ENCODE data around the gene CCDC74B.
"Not testable (repeated sequence)": the region's sequence is repeated elsewhere in the genome, so short reads cannot be mapped to it uniquely, and the experiment has no call there.

Gene CCDC74B

GRCh38 chr2:130166611-130167010 is 21.7 kb upstream of the CCDC74B start:
- DNase-seq (ENCODE audit: low spot score), result not testable (repeated sequence)

DNA sequence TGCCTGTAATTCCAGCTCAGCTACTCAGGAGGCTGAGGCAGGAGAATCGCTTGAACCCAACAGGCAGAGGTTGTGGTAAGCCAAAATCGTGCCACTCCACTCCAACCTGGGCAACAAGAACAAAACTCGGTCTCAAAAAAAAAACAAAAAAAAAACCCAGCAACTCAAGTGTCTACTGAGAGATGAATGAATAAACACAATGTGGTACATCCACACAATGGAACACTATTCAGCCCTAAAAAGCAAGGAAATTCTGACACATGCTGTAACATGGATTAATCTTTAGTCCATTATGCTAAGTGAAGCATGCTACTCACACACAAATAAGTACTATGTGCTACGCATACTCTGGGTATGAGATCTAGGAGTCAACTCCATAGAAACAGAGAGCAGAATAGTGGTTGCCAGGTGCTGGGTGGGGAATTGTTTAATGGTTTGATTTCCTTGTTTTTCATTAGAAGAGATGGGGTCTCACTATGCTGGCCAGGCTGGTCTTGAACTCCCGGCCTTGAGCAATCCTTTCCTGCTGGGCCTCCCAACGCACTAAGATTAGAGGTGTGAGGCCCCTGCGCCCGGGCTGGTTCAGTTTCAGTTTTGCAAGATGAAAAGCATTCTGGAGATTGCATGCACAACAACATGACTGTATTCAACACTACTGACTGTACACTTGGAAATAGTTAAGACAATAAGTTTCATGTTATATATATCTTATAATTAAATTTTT is 20.5 kb upstream of the CCDC74B start:
- no peak for DNase-seq (ENCODE audit: low spot score)

DNA sequence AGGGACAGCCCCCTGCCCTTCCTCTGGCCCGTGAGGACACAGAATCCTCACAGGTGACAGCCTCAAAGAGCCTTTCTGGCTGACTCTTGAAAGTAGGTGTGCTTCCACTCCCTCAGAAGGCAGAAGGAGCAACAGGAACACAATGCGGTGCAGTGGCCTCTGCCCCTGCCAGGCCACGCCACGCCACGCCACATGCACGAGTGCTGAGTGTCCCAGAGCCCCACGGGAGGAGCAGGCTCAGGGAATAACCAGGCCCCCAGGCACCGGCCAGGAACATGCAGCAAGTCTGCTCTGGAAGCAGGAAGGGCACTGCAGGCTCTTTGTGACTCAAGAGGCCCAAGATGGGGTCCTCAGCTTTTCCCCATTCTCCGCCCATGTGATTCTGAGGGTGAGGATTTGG is 18.1 kb upstream of the CCDC74B start:
- DNase-seq (ENCODE audit: low spot score), result no peak

DNA sequence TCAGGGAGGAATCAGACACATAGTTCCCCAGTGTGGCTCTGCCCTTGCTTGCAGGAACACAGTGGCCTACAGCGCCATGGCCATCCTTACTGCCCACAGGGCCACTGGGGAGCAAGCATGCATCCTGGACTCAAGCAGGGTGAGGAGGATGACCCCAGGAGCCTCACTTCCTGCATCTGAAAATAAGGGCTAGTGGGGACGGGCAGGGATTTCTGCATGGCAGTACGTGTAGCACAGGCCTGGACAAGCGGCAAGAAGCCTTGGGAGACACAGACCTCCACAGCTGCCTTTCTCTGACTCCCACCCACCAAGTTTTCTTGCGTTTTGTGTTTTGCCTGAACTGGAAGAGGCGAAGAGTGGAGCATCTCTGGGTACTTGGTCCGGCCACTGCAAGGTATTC is 17.6 kb upstream of the CCDC74B start:
- not testable (repeated sequence) for DNase-seq (ENCODE audit: low spot score)

DNA sequence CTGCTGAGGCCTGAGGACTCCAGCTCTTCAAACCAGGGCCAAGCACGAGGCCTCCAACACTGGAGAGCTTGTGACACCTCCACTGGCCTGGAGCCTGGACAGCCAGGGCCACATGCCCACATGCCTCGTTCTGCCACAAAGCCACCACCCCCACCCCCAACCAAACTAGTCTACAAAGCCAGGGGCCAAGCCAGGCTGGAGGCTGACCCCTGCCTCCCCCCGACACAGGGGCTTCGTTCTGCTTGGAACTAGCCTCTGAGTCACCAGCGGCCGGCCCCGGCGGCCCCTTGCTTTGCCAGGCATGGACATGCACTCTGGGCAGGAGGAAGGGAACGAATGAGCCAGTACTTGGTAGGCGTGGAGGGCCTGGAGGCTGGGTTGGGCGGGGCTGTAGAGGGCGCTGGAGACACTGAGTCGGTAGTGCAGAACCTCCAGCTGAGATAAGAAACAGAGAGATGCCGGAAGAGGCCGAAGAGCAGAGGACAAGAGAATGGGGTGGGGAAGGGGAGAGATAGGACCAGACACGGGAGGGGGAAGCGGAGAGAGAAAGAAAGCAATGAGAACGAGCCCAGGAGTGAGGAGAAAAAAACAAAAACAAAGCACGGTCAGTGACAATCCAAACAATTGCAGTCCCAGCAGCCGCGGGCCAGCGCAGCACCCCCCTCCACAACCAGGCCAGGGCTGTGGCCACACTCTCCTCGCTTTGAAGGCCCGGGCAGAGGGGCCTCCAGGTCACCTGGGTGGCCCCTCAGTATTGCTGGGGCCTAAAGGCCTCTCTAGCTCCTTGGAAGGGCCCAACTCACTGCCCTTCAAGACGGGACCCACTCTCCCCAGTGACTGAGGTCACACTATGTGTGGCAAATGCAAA is 16.2 kb upstream of the CCDC74B start:
- not testable (repeated sequence) for DNase-seq (ENCODE audit: low spot score)

GRCh38 chr2:130160131-130160530 is 15.2 kb upstream of the CCDC74B start:
- no peak for DNase-seq (ENCODE audit: low spot score)

DNA sequence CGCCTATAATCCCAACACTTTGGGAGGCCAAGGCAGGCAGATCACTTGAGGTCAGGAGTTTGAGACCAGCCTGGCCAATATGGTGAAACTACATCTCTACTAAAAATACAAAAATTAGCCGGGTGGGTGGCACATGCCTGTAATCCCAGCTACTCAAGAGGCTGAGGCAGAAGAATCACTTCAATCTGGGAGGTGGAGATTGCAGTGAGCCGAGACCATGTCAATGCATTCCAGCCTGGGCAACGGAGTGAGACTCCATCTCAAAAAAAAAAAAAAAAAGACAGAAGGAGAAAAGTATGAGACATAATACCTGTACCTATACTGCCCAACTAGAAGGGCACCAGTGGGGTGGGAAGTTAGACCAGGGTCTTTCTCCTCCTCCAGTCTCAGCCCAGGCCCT is 14.5 kb upstream of the CCDC74B start:
- DNase-seq (ENCODE audit: low spot score), result not testable (repeated sequence)

DNA sequence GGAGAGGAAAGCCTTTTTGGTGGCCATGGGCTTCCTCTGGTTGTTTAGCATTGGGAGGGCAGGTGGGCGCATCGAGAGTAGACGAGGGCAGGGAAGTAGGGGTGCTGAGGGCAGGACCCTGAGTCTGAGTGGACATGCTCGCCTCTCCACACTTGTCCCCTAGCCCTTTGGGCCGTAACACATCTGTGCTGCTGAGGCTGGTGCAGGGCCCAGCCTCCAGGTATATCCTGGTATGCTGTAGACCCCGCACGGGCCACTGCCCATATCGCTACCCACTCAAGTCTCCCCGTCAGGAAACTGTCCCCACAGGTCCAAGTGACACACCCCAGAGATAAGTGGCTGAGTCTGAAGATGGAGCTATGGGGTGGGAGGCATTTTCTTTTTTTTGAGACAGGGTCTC is 13.7 kb upstream of the CCDC74B start:
- no peak for DNase-seq (ENCODE audit: low spot score)

DNA sequence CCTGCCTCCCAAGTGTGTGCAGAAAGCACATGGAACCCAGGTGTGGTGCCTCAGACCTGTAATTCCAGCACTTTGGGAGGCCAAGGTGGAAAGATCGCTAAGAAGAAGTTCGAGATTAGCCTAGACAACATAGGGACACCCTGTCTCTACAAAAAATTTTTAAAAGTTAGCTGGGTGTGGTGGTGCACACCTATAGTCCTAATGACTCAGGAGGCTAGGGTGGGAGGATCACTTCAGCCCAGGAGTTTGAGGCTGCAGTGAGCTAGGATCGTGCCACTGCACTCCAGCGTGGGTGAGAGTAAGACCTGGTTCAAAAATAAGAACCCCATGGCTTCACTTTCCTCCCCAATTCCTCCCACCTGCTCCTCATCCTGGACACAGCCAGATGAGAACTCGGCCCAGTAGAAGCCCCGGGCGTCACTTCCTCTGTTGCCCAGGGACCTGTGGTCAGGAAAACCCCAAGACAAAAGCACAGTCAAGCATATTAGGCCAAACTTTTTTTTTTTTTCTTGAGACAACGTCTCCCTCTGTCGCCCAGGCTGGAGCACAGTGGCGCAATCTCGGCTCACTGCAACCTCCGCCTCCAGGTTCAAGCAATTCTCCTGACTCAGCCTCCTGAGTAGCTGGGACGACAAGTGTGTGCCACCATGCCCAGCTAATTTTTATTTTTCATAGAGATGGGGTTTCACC is 13.1 kb upstream of the CCDC74B start:
- DNase-seq (ENCODE audit: low spot score), result not testable (repeated sequence)

DNA sequence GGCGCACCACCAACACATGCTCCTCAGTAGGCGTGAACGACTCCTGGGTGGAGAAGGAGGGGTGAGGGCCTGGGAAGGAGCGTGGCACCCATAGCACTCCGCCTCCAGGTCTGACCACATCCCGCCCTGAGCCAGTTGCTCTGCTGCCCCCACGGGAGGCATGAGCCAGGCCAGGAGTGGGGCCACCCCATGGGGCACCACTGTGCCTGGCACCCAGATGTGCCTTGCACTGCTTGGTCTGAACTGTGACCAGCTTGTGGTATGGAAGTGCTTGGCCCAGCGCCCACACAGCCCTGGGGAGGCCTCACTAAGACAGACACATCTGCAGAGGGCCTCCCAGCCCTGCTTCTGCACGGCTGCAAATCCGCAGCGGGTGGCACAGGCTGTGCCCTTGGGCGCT is 12.4 kb upstream of the CCDC74B start:
- not testable (repeated sequence) for DNase-seq (ENCODE audit: low spot score)

DNA sequence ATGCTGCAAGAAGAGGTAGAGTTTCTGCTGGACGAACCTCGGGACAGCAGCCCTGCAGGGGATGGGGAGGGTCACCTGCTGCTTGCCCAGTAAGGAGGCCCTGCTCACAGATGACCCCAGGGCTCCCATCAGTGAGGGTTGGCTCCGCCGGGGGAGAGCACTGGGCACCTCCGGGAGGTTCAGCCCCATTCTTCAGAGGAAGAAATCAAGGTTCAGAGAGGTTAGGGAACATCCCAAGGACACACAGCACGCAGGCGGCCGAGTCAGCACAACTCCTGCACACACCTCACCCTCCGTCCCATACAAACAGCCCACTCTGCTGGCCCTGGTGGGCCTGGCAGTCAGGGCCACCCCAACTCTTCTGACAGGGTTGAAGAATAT is 11.7 kb upstream of the CCDC74B start:
- DNase-seq (ENCODE audit: low spot score), result no peak

DNA sequence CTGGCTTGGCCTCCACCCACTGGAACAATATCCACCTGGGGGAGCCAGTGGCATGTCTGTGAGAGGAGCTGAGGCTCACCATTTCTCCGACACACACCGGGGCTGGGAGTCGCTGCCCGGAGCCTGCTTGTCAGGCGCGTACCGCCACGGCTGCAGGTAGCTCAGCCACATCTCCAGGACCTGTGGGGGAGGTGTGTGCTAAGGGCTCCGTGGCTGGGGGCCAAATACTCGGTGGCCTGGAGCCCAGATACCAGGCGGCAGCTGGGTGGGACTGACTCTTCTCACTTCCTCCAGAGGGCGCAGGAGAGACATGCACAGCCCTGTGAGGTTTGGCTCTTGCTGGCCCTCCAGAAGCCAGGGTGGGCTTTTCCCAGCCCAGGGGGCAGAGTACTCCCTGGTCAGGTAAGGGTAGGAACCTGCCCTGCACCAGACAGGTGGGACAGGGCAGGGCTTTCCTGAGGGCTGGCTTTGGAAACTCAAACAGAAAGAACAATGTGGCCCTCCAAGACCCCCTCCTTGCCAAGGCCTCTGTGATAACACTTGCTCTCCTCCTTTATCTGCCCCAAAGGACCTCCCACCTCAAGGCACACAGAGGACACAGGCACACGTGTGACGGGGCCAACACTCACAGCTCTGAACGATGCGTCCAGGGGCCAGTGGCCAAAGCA is 11.2 kb upstream of the CCDC74B start:
- peak; percentile 7 for DNase-seq (ENCODE audit: low spot score)

DNA sequence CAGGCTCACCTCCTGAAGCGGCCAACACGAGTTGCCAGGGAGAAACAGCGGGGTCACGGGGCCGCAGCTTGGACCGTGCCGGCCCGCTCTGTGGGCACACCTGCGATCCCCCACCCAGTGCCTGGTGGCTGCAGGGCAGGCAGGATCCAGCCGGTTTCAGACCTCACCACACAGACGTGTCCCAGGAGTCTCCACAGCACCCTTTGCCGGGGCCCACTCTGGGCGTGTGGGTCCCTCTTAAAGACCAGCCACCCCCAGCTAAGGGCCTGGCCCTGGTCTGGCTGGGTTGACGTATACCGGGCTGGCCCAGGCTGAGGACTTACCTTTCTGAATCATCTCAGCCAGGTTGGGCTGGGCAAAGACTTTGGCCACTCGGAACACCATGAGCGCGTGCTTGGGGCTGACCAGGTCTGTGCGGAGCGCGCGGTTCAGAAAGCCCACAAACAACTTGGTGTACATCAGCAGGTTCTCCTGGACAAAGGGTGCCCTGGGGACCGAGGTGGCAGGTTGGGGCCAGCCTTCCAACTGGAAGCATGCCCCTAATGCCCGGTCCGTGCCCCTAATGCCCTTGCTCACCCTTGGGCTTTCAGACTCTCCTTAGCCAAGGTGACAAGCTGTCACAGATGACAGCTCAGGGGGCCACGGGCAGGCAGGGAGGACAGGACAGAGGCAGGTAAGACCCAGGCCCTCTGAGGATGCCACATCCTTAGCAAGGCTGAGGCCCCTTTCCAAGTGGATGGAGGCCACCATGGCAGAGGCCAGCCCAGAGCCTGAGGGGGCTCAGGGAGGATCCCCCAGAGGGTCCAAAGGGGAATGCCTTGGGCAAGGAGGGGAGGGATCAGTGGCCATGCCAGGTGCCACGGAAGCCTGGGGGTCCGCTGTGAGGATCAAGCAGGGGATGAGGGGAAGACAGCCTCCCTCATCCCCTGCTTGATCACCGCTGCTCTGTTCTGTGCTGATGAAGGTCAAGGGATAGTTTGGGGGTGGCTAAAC is 10.2 kb upstream of the CCDC74B start:
- no peak for DNase-seq (ENCODE audit: low spot score)

- DNase-seq (ENCODE audit: low spot score), result not testable (repeated sequence)
Observed at GRCh38 chr2:130154423-130154770, 9.5 kb upstream of the CCDC74B start.

DNA sequence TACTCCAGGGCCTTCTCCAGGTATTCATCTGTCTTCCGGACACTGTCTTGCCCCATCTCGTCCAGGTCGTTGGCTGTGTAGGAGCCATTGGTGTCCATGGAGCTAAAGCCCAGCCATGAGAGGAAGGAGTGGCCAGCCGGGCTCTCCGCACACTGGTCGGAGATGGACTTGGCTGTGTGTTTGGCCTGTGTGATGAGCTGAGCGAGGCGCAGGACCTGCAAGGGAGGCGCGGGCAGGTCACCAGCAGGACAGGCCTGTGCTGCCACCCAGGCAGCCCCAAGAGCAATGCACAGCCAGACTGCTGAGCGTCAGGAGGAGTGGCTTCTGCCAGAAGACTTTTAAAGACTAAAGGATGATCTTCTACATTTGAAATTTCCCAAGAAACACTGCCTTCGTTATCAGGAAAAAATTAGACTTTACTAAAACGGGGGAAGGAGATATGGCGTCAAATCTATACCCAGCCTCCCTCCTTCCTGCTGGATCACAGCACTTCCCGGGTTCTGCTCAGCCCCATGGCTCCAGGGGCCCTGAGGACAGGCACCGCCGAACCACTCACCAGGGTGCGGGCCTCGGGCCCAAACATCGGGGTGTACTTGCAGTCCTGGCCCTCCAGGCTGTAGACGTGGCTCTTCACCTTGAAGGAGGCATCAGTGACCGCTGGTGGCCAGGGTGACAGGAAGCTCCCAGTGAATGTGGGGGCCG is 9.0 kb upstream of the CCDC74B start:
- not testable (repeated sequence) for DNase-seq (ENCODE audit: low spot score)

DNA sequence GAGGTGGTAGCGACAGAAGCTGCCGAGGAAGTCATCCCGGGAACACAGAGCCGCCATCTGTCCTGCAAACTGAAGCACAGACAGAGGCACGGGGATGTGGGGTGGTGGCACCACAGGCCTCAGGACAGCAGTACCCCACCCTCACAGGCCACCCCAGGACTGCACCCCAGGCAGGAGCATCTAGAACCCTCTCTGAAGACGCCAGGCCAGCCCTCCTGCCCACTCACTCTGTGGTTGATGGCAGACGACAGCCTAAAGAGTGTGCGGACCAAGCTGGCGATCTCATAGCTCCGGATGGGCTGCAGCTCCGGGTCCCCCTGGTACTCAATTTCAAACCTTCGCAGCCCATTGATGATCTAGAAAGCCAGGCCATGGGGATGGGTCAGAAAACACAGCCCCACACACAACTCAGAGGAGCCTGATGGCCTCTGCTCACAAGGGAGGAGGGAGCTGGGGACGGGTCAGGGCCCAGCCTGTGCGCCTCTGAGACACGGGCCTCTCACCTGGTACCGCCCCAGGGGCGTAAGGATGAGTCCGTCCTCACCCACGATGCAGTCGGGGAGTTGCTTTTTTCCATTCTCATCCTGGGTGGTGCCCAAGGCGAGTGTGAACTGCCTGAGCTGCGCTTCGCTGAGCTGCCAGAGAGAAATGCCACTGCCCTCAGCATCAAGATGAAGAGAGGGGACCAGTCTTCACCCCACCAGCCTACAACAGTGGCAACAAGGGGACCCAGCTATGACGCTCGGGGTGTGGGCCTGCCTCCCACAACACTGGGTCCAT is 8.1 kb upstream of the CCDC74B start:
- DNase-seq (ENCODE audit: low spot score), result no peak

GRCh38 chr2:130152136-130152815 is 7.4 kb upstream of the CCDC74B start:
- not testable (repeated sequence) for DNase-seq (ENCODE audit: low spot score)

DNA sequence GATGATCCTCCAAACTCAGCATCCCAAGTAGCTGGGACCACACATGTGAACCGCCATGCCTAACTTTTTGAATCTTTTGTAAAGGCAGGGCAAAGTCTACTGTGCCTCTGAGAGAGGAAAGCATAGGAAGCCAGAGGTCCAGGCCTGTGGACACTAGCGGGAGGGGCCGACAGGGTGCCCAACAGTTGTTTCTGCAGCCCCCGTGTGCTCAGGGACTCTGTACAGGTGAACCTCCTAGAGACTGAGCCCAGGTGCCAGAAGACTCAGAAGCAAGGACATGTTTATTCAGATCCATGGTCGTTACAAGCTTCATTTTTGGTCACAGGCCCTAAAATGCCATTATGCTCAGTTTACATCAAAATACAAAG is 6.2 kb upstream of the CCDC74B start:
- DNase-seq (ENCODE audit: low spot score), result not testable (repeated sequence)

All from CD4-positive, alpha-beta T cell treated with Interleukin-2 at 100 ng/mL for 4 hours (primary cell).